Stimulated activated CD4-positive, alpha-beta T cell treated with anti-CD3 and anti-CD28 coated beads, TNF-alpha, amount 100 ng/mL, for 4 hours (primary cell): ENCODE data around the gene PIAS1.
"Not testable (repeated sequence)": the region's sequence is repeated elsewhere in the genome, so short reads cannot be mapped to it uniquely, and the experiment has no call there.

Experiments
- DNase-seq, 3 experiments: peaks; one replicate each; pipeline ENCODE4 v3.0.0-alpha.2; 2020; ENCODE audit warnings: low read depth in 3 of 3

PIAS1 gene

DNA sequence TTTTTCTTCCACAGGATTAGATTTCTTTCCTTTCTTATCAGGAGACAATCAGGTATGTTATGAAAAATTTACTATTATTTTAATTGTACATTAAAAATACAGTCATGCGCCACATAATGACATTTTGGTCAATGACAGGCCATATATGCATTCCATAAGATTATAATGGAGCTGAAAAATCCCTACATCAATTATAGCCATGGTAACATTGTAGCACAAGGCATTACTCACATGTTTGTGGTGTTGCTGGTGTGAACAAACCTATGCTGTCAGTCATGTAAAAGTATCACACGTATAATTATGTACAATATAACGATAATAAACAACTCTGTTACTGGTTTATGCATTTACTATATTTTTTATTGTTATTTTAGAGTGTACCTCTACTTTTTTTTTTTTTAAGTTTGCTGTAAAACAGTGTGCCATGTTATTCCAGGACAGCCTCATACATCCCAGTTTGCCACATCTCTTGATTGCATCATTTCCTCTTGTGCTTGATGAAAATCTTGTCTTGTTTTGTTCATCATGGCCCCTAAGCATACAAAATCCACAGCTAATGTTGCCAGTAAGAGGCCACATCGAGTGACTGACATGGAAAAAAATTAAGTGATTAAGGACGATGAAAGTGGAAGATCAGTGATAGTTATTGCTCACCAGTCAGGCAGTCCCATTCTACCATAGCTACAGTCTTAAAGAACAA lies 129.7 kb downstream of the PIAS1 start:
- DNase-seq, result no peak

GRCh38 chr15:68184616-68185480 lies 130.7 kb downstream of the PIAS1 start:
- DNase-seq, result no peak

- no peak for DNase-seq
These were observed 132.7 kb downstream of the PIAS1 start for GRCh38 chr15:68186671-68187397.

DNA sequence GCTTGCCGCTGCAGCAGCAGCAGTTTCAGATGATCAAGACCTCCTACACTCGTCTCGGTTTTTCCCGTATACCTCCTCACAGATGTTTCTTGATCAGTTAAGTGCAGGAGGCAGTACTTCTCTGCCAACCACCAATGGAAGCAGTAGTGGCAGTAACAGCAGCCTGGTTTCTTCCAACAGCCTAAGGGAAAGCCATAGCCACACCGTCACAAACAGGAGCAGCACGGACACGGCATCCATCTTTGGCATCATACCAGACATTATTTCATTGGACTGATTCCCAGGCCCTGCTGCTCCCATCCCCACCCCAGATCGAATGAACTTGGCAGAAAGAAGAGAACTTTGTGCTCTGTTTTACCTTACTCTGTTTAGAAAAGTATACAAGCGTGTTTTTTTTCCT lies 133.4 kb downstream of the PIAS1 start:
- no peak for DNase-seq

GRCh38 chr15:68188647-68189046 lies 134.5 kb downstream of the PIAS1 start:
- DNase-seq, result no peak

GRCh38 chr15:68190048-68190447 lies 135.9 kb downstream of the PIAS1 start:
- no peak for DNase-seq

DNA sequence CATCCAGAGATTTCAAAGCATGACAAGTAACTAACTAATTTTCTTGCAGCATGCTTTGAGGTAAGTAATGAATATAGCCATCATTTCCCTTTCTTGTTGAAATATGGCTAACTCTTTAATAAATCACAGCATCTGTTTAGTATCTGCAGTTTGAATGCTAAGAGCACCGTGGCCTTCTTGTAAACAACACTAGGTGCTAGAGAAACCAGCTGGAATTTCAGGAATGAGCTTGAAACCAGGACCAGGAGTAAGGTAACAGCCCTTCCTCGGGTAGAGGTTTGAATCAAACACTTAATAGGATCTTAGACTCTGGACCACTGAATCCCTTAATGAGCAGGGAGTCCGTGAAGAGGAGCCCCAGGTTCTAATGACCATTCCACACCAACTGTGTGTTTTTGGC lies 137.4 kb downstream of the PIAS1 start:
- DNase-seq, result no peak

- no peak for DNase-seq
These were observed 138.0 kb downstream of the PIAS1 start for GRCh38 chr15:68192117-68192516.

DNA sequence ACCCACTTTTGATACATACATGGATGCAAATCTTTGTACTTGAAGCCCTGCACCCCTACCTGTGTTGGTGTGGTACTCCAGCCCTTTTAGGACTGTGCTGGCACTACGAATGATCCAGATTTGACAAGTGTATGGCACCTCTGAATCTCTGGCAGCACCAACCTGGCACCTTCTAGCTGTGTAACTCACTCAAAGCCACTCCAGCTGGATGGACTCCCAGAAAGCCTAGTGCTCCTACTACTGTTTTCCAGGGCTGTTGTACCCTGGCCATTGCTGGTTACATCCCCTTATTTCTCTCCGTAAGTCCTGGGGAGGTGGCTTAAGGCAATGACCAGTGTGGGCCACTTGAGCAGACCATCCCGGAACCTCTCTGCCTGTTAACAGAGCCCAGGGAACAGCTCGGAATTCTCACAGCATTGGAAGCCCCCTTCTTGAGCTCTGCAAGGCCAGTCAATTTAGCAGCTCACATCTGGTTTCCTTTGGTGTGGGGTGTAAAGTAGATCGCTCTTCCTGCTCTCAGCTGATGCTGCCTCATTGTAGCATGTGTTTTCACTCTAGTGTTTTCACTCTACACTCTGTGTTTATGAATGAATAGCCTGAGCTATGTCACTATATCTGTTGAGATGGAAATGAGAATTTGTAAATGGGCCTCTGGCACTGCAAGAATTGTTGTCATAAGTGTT lies 138.8 kb downstream of the PIAS1 start:
- no peak for DNase-seq

DNA sequence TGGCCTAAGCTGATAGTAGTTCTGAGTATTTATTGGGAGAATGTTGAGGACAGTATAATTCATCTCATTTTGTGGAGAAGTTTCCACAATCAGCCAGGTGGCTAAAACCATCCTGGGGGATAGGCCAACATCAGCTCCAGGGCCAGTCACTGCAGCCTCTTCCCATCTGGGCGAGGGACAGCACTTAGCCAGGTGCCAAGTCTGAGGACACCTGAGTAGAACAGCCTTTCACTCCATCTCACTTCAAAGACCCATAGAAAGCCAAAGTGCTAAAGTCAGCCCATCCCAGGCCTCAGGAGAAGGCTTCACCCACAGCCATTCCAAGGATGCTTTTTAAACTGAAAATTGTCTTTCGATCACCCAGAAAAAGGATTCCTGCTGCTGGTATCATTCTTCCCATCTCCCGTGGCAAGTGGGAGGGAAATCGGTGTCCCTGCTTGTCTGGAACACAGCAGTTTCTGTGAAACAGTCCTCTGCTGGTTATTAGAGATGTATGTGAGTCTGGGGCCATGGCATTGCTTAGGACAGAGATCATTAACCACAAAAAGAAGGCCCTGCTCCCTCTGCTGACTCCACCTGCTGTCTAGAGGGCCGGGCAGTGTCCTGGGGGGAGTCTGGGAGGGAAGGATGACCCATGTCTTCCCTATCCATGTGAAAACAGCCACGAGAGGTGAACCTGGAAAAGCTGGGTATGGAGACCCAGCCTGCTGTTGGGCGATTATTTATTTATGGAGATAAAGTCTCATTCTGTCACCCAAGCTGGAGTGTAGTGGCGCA lies 141.4 kb downstream of the PIAS1 start:
- no peak for DNase-seq

- DNase-seq, result no peak
These were observed 142.5 kb downstream of the PIAS1 start for GRCh38 chr15:68196445-68197169.

DNA sequence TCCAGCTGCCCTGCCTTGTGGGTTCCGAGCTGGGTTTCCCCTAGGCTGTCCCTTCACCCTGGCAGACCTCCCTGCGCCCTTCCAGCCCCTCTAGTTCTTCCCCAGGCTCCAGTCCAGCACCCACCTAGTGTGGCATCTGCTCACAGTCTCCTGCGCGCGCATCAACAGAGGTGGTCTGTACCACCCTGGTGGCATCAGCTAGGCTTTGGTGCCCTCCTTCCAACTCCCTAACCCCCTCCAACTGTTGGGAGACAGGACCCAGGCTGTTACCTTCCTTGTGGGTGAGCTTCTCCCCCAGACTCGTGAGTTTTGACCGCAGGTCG lies 143.0 kb downstream of the PIAS1 start:
- DNase-seq, result no peak

DNA sequence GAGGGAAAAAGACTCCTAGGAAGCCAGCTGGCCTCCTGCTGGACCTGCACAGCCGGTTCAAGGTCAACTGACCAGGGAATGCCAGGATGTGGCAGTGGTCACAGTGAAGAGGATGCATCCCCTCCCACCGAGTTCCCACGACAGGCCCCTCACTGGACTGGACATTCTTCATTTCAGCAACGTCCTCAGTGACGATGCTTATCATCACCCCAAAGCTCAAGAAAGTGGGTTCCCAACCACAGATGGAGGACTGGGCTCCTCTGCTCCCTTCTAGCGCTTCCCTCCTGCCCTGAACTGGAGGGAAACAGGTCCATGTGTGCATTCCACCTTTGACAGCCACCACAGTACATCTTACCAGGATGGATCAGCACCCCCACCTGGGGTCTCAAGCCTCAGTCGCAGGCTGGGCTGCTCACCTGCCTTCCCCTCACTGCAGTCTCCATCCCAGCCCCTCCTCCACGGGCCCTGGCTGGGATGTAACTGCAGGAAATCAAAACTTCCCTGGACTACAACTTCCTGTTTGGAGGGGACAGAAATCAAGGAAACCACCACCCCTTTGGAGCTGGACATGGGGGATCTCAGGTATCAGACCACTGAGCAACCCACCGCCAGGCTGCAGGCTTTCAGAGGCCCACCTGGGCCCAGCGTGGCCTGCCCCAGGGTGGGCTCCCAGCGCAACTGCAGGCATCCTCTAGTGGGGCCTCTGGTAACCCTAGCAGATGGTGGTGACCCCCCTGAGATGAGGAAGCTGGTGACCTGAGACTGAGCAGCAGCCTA lies 143.7 kb downstream of the PIAS1 start:
- no peak for DNase-seq

- DNase-seq, result no peak
These were observed 145.2 kb downstream of the PIAS1 start for GRCh38 chr15:68199340-68199739.

- no peak for DNase-seq
These were observed 146.1 kb downstream of the PIAS1 start for GRCh38 chr15:68200016-68200861.

GRCh38 chr15:68201153-68201878 lies 147.2 kb downstream of the PIAS1 start:
- no peak for DNase-seq

GRCh38 chr15:68201879-68202261 lies 147.8 kb downstream of the PIAS1 start:
- no peak for DNase-seq

- not testable (repeated sequence) for DNase-seq
These were observed 148.9 kb downstream of the PIAS1 start for GRCh38 chr15:68202994-68203393.
